ENCODE measurements around the gene AP2A2. TPM values are rescaled to one million over a fixed set of nuclear protein-coding genes. Genes with fewer than 3 reads are reported as not detected.
A peak's percentile ranks its signal among the peaks of the same experiment; 100 is the strongest.
"Not testable (repeated sequence)": the region's sequence is repeated elsewhere in the genome, so short reads cannot be mapped to it uniquely, and the experiment has no call there.

The AP2A2 gene
- total RNA-seq, 1 donor from 2014 or later = 9.5 TPM

DNA sequence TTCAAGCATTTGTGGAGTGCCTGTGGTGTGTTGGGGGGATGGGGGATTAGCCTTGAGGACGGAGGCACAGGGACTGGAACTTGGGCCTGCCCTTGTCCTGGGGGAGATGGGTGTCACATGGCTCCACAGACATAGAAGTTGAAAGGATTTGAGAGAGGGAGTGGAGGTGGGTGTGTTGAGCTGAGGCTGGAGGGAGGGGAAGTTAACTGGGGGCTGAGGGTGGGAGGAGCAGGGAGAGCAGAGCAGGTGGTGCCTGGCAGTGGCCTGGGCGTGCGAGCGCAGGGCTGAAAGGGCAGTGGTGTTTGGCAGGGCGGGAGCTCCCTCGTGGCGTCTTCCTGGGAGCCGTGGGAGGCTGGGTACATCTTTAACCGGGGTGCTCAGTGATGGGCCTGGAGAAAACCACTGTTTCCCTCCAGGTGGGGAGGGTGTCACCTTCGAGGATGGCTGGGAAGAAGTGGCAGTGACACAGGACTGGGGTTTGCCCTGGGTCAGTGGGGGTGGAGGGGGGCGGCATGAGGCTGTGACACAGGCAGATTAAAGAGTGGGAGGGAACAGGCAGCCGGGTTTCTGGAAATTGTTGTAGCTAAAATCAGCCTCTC is 45.5 kb downstream of the AP2A2 start:
- FAIRE-seq (no peak), DNase-seq (ENCODE audit: low read depth) (no peak)
- H3K27me3 ChIP-seq (ENCODE audit: control insufficient read depth, insufficient read depth, low read length) = no peaks in the 10 kb centered on the region
- no peak overlapping the region for H3K4me3 ChIP-seq (ENCODE audit: low read depth, low read length)
- peaks cover 21% of the 10 kb centered on the region for H3K36me3 ChIP-seq (ENCODE audit: control insufficient read depth, insufficient read depth, low read length)
- TF ChIP-seq, protein P1, sequence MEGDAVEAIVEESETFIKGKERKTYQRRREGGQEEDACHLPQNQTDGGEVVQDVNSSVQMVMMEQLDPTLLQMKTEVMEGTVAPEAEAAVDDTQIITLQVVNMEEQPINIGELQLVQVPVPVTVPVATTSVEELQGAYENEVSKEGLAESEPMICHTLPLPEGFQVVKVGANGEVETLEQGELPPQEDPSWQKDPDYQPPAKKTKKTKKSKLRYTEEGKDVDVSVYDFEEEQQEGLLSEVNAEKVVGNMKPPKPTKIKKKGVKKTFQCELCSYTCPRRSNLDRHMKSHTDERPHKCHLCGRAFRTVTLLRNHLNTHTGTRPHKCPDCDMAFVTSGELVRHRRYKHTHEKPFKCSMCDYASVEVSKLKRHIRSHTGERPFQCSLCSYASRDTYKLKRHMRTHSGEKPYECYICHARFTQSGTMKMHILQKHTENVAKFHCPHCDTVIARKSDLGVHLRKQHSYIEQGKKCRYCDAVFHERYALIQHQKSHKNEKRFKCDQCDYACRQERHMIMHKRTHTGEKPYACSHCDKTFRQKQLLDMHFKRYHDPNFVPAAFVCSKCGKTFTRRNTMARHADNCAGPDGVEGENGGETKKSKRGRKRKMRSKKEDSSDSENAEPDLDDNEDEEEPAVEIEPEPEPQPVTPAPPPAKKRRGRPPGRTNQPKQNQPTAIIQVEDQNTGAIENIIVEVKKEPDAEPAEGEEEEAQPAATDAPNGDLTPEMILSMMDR (IDR thresholded peaks at IDR 0.05; ENCODE audit: insufficient read depth, low read length, severe bottlenecking) = no peak

DNA sequence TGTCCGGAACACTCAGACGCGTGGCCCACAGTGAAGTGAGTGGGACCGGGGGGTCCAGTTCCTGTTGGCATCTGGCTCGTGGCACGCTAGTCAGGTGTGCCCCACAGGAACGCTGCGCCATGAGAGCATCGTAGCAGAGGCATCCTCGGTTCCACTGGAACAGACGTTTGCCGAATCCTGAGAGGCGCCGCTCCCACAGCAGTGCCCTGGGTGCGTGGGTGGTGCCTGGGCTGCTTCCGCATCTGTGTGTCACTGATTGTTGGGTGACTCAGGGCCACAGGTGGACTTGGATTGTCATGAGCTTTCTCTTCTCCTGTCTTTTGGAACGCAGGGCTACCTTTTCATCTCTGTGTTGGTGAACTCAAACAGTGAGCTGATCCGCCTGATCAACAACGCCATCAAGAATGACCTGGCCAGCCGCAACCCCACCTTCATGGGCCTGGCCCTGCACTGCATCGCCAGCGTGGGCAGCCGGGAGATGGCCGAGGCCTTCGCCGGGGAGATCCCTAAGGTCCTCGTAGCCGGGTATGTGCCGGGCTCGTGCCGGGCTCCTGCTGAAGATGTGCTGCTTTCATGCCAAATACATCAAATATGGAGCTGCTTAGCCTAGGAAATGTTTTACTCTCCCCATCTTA is 46.2 kb downstream of the AP2A2 start:
- TF ChIP-seq, protein P1 (IDR thresholded peaks at IDR 0.05; ENCODE audit: insufficient read depth, low read length, severe bottlenecking) = no peak
- no peak overlapping the region for H3K4me3 ChIP-seq (ENCODE audit: low read depth, low read length)
- peaks cover 21% of the 10 kb centered on the region for H3K36me3 ChIP-seq (ENCODE audit: control insufficient read depth, insufficient read depth, low read length)
- FAIRE-seq (no peak), DNase-seq (ENCODE audit: low read depth) (no peak)
- no peaks in the 10 kb centered on the region for H3K27me3 ChIP-seq (ENCODE audit: control insufficient read depth, insufficient read depth, low read length)

DNA sequence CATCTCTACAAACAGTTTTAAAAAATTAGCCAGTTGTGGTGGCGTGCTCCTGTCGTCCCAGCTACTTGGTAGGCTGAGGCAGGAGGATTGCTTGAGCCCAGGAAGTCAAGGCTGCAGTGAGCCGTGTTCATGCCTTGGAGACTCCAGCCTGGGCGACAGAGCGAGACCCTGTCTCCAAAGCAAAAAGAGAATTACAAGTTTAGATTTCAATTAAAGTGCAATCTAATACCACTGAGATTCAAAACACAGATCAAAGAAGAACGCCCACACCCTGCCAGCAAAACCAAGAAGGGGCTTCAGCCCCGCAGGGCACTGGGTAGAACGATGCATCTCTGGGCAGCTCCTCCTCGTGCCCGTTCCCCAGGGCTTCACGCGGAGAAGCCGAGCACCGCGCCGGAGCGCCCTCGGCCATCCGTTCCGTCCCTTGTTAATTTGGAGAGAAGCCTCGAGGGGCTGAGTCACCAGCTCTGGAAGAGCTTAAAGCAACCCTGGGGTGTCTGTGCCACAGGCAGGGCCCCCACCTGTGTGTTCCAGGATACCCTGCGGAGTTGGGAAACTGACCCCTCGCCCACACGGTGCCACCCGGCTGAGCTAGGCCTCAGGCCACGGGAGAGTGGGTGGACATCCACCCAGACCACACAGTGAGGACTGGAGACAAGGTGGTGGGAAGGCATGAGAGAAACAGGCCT is 47.0 kb downstream of the AP2A2 start:
- TF ChIP-seq, protein P1 (IDR thresholded peaks at IDR 0.05; ENCODE audit: insufficient read depth, low read length, severe bottlenecking) = no peak
- H3K4me3 ChIP-seq (ENCODE audit: low read depth, low read length) = no peak overlapping the region
- FAIRE-seq (no peak), DNase-seq (ENCODE audit: low read depth) (no peak)
- peaks cover 26% of the 10 kb centered on the region for H3K36me3 ChIP-seq (ENCODE audit: control insufficient read depth, insufficient read depth, low read length)
- no peaks in the 10 kb centered on the region for H3K27me3 ChIP-seq (ENCODE audit: control insufficient read depth, insufficient read depth, low read length)

DNA sequence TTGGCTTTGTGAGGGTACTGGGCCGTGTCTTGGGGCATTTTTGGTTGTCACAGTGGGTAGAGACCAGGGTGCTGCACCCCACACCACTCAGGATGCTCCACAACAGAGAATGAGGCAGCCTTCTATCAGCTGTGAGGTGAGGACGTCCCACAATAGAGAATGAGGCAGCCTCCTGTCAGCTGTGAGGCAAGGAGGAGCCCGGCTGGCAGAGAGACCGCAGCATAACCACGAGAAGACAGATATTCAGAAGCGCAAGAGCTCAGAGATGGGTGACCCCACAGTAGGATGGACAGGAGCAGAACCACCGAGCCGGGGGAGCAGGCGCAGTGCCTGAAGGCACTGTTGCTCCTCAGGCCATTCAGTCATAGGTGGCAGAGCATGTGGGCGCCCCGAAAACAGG is 47.6 kb downstream of the AP2A2 start:
- no peak overlapping the region for H3K4me3 ChIP-seq (ENCODE audit: low read depth, low read length)
- H3K36me3 ChIP-seq (ENCODE audit: control insufficient read depth, insufficient read depth, low read length) = peaks cover 28% of the 10 kb centered on the region
- no peak for DNase-seq (ENCODE audit: low read depth)
- no peaks in the 10 kb centered on the region for H3K27me3 ChIP-seq (ENCODE audit: control insufficient read depth, insufficient read depth, low read length)
- FAIRE-seq = no peak
- TF ChIP-seq, protein P1 (IDR thresholded peaks at IDR 0.05; ENCODE audit: insufficient read depth, low read length, severe bottlenecking) = no peak

DNA sequence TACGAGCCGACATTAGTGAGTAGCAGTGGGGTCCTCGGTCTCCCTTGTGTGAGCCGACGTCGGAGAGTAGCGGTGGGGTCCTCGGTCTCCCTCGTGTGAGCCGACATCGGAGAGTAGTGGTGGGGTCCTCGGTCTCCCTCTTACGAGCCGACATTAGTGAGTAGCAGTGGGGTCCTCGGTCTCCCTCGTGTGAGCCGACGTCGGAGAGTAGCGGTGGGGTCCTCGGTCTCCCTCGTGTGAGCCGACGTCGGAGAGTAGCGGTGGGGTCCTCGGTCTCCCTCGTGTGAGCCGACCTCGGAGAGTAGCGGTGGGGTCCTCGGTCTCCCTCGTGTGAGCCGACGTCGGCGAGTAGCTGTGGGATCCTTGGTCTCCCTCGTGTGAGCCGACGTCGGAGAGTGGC is 49.7 kb downstream of the AP2A2 start:
- DNase-seq (ENCODE audit: low read depth); H3K27me3 ChIP-seq (ENCODE audit: control insufficient read depth, insufficient read depth, low read length); H3K4me3 ChIP-seq (ENCODE audit: low read depth, low read length): not testable (repeated sequence)
- FAIRE-seq = peak; percentile 90
- H3K36me3 ChIP-seq (ENCODE audit: control insufficient read depth, insufficient read depth, low read length) = peaks cover 22% of the 10 kb centered on the region

DNA sequence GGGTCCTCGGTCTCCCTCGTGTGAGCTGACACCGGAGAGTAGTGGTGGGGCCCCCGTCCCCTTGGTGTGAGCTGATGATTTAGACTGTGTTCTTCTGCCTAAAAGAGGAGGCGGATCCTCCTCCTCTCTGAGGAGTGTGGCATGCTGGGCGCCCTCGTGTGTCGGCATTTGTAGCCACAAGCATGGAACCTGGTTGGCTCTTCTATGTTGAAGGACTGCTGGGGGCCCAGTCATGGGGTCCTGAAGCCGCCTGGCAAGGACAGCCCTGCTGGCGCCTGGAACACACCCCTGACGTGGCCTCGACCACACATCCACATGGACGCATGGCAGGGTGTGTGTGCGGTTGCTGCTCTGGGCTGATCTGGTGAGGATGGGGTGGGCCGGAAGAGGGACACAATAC is 50.2 kb downstream of the AP2A2 start:
- H3K27me3 ChIP-seq (ENCODE audit: control insufficient read depth, insufficient read depth, low read length) = no peaks in the 10 kb centered on the region
- FAIRE-seq (no peak), DNase-seq (ENCODE audit: low read depth) (no peak)
- TF ChIP-seq, protein P1 (IDR thresholded peaks at IDR 0.05; ENCODE audit: insufficient read depth, low read length, severe bottlenecking) = peak; percentile 17
- H3K4me3 ChIP-seq (ENCODE audit: low read depth, low read length) = no peak overlapping the region
- H3K36me3 ChIP-seq (ENCODE audit: control insufficient read depth, insufficient read depth, low read length) = peaks cover 18% of the 10 kb centered on the region

Data from bronchial epithelial cell (primary cell).